Endothelial cell of umbilical vein (primary cell): Measurements from ENCODE around the gene DNAJC19.

Experiments used
- CTCF ChIP-seq, 2 donors: IDR thresholded peaks; 1 replicate in 1 of 2; 2 replicates in 1 of 2; pipeline ENCODE4 v1.5.1; 2011; ENCODE audit warnings: low read length in 2 of 2, mild to moderate bottlenecking in 2 of 2, moderate library complexity in 2 of 2, control low read depth in 1 of 2, inconsistent platforms in 1 of 2, low read depth in 1 of 2; ENCODE audit not compliant: insufficient read depth in 1 of 2; ENCODE audit errors: extremely low read depth in 1 of 2
- EZH2 ChIP-seq: IDR thresholded peaks from 2 replicates; pipeline ENCODE4 v1.6.1; 2012; ENCODE audit warnings: borderline replicate concordance, low read depth, mild to moderate bottlenecking, moderate library complexity, low read length, inconsistent platforms; ENCODE audit not compliant: severe bottlenecking
- JUN ChIP-seq: IDR thresholded peaks from 2 replicates; pipeline ENCODE4 v1.6.1; 2011; ENCODE audit warnings: borderline replicate concordance, low read depth; ENCODE audit not compliant: insufficient read length, insufficient read depth
- MAX ChIP-seq: IDR thresholded peaks from 2 replicates; pipeline ENCODE4 v1.6.1; 2011; ENCODE audit not compliant: insufficient read depth, insufficient read length
- MYC ChIP-seq: IDR thresholded peaks from one replicate; pipeline ENCODE4 v1.6.1; 2011; ENCODE audit warnings: mild to moderate bottlenecking, low read depth, low read length
- POLR2A ChIP-seq: IDR thresholded peaks from 2 replicates; pipeline ENCODE4 v1.6.1; 2012; ENCODE audit warnings: low read depth, mild to moderate bottlenecking, control low read depth, low read length
- POLR2AphosphoS5 ChIP-seq: IDR thresholded peaks from 2 replicates; pipeline ENCODE4 v1.6.1; 2012; ENCODE audit warnings: low read depth, mild to moderate bottlenecking, control low read depth, low read length, moderate library complexity; ENCODE audit not compliant: insufficient read depth

DNA sequence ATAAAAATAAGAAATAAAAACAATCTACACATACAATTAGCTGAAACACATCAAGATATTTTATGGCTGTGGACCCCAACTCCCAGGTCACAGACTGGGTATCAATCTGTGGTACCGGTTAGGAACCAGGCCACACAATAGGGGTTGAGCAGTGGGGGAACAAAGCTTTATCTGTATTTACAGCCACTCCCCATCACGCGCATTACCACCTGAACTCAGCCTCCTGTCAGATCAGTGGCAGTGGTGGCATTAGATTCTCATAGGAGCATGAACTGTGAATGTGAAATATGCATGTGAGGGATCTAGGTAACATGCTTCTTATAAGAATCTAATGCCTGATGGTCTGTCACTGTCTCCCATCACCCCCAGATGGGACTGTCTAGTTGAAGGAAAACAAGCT, 17.7 kb upstream of the DNAJC19 start:
- TF ChIP-seq CTCF (IDR thresholded peaks at IDR 0.05; ENCODE audit: extremely low read depth in 1 of 2, insufficient read depth in 1 of 2, low read depth in 1 of 2, low read length in 2 of 2) = no peak
- TF ChIP-seq POLR2A = no peak
- TF ChIP-seq EZH2 = no peak
- TF ChIP-seq POLR2AphosphoS5 = no peak
- TF ChIP-seq MYC = no peak
- TF ChIP-seq MAX = no peak
- TF ChIP-seq JUN = no peak
